ENCODE results near the gene ICA1. TPM values are rescaled to one million over a fixed set of nuclear protein-coding genes. Genes with fewer than 3 reads are reported as not detected.

Gene ICA1
- total and polyA plus RNA-seq, 2 experiments from 2014 or later: 22.2 to 60.7 TPM

GRCh38 chr7:8160250-8160649, 101.7 kb downstream of the ICA1 start:
- DNase-seq (ENCODE audit: low read depth in 1 of 2, low spot score in 1 of 2): no peak
- Histone ChIP-seq H3K27ac (no peak overlapping the region), H3K36me3 (no peaks in the 10 kb centered on the region), H3K4me1 (ENCODE audit: low read depth) (no peaks in the 10 kb centered on the region), H3K4me3 (no peak overlapping the region), H3K27me3 (peaks cover 9% of the 10 kb centered on the region), H3K9me3 (ENCODE audit: low read depth) (no peaks in the 10 kb centered on the region)
- TF ChIP-seq CTCF (IDR thresholded peaks at IDR 0.05; ENCODE audit: low read depth, low read length): no peak

GRCh38 chr7:8159595-8159994, 102.4 kb downstream of the ICA1 start:
- no peaks in the 10 kb centered on the region for H3K9me3 ChIP-seq (ENCODE audit: low read depth)
- no peak overlapping the region for H3K4me3 ChIP-seq
- no peak for DNase-seq (ENCODE audit: low read depth in 1 of 2, low spot score in 1 of 2)
- H3K36me3 ChIP-seq: no peaks in the 10 kb centered on the region
- no peaks in the 10 kb centered on the region for H3K4me1 ChIP-seq (ENCODE audit: low read depth)
- peaks cover 9% of the 10 kb centered on the region for H3K27me3 ChIP-seq
- no peak for TF ChIP-seq CTCF (IDR thresholded peaks at IDR 0.05; ENCODE audit: low read depth, low read length)
- H3K27ac ChIP-seq: no peak overlapping the region

- H3K27ac ChIP-seq: no peak overlapping the region
- H3K27me3 ChIP-seq: peaks cover 11% of the 10 kb centered on the region
- no peak overlapping the region for H3K4me3 ChIP-seq
- no peaks in the 10 kb centered on the region for H3K4me1 ChIP-seq (ENCODE audit: low read depth)
- H3K36me3 ChIP-seq: no peaks in the 10 kb centered on the region
- DNase-seq (ENCODE audit: low read depth in 1 of 2, low spot score in 1 of 2): no peak
- no peak for TF ChIP-seq CTCF (IDR thresholded peaks at IDR 0.05; ENCODE audit: low read depth, low read length)
- no peaks in the 10 kb centered on the region for H3K9me3 ChIP-seq (ENCODE audit: low read depth)
These were observed 104.7 kb downstream of the ICA1 start for GRCh38 chr7:8157296-8157695.

- DNase-seq (ENCODE audit: low read depth in 1 of 2, low spot score in 1 of 2): no peak
- H3K4me3 ChIP-seq: no peak overlapping the region
- H3K27ac ChIP-seq: no peak overlapping the region
- H3K4me1 ChIP-seq (ENCODE audit: low read depth): no peaks in the 10 kb centered on the region
- H3K27me3 ChIP-seq: peaks cover 25% of the 10 kb centered on the region
- H3K36me3 ChIP-seq: no peaks in the 10 kb centered on the region
- TF ChIP-seq CTCF (IDR thresholded peaks at IDR 0.05; ENCODE audit: low read depth, low read length): no peak
- H3K9me3 ChIP-seq (ENCODE audit: low read depth): no peaks in the 10 kb centered on the region
These were observed 106.1 kb downstream of the ICA1 start for GRCh38 chr7:8155836-8156235.

- Histone ChIP-seq H3K4me3 (no peak overlapping the region), H3K27me3 (peaks cover 39% of the 10 kb centered on the region), H3K27ac (no peak overlapping the region), H3K4me1 (ENCODE audit: low read depth) (no peaks in the 10 kb centered on the region), H3K9me3 (ENCODE audit: low read depth) (no peaks in the 10 kb centered on the region), H3K36me3 (no peaks in the 10 kb centered on the region)
- no peak for TF ChIP-seq CTCF (IDR thresholded peaks at IDR 0.05; ENCODE audit: low read depth, low read length)
- no peak for DNase-seq (ENCODE audit: low read depth in 1 of 2, low spot score in 1 of 2)
These were observed 107.7 kb downstream of the ICA1 start for GRCh38 chr7:8154272-8154671.

All from cardiac muscle cell (in vitro differentiated cells and primary cell).